COLO668 (cell line): ENCODE results near the gene NDUFAF2.
"Not testable (repeated sequence)": the region's sequence is repeated elsewhere in the genome, so short reads cannot be mapped to it uniquely, and the experiment has no call there.

Experiments used
- DNase-seq: peaks from one replicate; lab custom pipeline; 2025; ENCODE audit not compliant: unreplicated experiment; lab: John Stamatoyannopoulos, UW

The NDUFAF2 gene

GRCh38 chr5:61047346-61047745, 102.3 kb downstream of the NDUFAF2 start:
- DNase-seq = no peak

GRCh38 chr5:61048534-61048933, 103.5 kb downstream of the NDUFAF2 start:
- DNase-seq = no peak

- DNase-seq = no peak
These were observed 105.3 kb downstream of the NDUFAF2 start for GRCh38 chr5:61050292-61050691.

DNA sequence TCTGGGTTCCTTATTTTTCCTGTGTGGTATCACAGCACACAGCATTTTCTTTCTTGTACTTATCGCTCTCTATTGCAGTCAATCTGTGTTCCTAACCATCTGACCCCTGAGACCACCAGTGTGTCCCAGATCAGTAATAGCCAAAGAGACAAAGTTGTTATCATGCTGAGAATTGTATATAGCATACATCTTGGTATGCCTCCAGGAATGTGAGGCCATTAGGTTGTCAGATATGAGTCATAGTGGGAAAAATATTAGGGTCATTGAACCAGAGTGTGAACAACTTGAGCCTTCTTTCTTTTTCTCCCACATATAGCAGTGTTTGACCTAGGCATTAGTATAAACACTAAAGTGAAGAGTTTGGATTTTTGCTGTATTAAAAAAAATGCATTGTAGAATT, 106.3 kb downstream of the NDUFAF2 start:
- DNase-seq = no peak

- no peak for DNase-seq
These were observed 107.9 kb downstream of the NDUFAF2 start for GRCh38 chr5:61052882-61053281.

DNA sequence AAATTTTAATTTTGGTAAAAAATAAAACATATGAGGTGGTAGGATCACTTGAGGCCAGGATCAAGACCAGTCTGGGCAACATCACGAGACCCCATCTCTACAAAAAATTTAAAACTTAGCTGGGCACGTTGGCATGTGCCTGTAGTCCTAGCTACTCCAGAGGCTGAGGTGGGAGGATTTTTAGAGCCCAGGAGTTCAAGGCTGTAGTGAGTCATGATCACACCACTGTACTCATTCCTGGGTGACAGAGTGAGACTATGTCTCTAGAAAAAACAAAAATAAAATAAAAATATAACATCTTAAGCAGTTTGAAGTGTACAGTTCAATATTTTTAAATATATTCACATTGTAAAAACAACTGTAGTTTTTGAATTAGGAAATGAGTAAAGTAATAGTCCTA, 108.9 kb downstream of the NDUFAF2 start:
- DNase-seq = no peak

GRCh38 chr5:61055434-61056006, 110.5 kb downstream of the NDUFAF2 start:
- DNase-seq = no peak

DNA sequence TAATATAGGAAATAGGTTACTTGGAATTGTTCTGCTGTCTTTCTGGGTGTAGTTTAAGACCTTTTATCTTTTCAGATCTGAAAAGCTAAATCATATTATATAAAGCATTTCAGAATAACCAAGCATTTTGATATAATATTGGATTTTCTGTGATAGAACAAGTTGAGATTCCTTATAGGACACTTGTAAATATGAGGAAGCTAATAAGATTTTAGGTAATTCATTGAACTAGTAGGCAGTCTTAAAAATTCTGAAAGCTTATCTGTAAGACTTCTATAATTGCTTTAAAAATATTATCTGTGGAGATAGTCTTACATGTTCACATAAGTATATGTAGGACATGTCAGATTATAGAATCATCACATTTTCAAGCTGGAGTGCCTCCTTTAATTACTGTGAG, 114.5 kb downstream of the NDUFAF2 start:
- DNase-seq = no peak

DNA sequence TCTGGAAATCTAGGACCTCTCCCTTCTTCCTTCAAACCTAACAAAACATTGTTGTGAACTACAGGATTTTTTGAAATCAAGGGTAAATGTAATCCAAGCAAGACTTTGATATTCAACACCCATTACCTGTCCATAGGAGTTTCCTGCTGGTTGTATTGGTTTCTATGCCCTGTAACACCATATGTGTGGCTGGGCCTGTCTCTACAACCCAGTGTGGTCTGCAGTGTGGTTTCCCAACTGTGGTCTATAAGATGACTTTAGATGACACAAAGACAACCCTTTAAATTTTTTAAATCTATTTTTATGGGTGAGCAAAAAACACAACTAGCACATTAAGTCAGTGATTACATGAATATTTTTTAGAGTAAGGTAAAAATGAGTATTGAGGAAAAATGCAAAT, 124.1 kb downstream of the NDUFAF2 start:
- DNase-seq = no peak

DNA sequence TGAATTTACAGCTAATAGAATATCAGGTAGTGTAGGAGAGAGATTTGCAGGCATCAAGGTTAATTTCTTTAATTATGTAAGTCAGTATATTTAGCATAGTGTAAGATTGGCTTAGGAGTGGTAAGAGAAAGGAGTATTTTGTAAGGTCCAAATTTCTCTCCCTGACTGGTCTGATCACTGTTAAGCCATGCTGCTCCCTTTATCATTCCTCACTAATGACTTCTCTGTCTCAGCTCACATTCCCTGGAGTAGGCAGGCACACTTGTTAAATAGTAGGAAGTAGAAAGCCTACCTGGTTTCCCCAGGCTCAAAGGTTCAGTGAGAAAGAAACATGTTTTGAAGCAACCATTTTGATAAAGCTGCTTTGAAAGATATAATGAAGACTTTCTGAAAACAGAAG, 126.5 kb downstream of the NDUFAF2 start:
- no peak for DNase-seq

GRCh38 chr5:61076626-61077025, 131.6 kb downstream of the NDUFAF2 start:
- DNase-seq = no peak

DNA sequence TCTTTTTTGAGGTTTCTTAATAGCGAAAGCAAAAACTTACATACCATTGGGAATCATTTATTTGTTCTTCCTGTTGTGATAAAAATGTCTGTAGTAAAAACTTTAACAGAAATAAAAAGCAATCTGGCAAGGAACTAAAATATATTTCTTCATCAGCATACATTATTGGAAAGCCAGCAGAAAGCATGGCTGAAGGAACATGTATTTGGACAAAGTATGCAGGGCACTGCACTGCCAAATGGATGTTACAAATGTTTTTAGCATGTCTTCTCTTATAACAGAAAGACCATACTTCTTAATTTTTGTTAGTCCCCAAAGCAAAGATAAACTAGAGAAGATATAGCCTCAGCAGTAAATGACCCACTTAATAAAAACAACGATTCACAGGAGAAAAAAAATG, 136.7 kb downstream of the NDUFAF2 start:
- DNase-seq = no peak

GRCh38 chr5:61082516-61083280, 137.7 kb downstream of the NDUFAF2 start:
- no peak for DNase-seq

DNA sequence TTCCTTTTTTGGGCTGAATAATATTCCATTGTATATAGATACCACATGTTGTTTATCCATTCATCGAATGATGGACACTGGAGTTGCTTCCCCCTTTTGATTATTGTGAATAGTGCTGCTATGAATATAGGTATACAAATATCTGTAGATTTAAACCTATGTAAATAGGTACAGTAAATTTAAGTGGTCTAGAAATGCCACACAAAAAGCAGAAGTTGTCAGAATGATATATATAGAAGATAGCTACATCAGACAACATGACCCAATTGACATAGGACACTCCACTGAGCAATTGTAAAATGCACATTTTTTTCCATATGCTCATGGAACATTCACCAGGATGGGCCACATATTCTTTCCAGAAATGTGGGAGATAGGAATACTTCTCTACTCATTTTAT, 139.7 kb downstream of the NDUFAF2 start:
- DNase-seq = no peak

GRCh38 chr5:61085885-61086284, 140.9 kb downstream of the NDUFAF2 start:
- no peak for DNase-seq

DNA sequence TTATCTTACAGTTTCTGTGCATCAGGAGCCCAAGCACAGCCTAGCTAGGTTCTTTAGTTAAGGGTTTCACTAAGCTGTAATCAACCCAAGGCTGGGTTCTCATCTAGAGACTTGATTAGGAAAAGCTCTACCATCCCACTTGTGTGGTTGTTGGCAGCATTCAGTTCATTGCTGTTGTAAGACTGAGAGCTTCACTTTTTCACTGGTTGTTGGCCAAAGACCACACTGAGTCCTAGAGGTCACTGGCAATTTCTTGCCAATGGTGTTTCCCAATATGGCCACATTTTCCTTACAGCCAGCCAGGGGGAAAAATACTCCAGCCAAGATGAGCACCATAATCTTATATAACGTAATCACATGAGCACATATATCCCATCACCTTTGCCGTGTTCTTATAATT, 142.9 kb downstream of the NDUFAF2 start:
- no peak for DNase-seq

DNA sequence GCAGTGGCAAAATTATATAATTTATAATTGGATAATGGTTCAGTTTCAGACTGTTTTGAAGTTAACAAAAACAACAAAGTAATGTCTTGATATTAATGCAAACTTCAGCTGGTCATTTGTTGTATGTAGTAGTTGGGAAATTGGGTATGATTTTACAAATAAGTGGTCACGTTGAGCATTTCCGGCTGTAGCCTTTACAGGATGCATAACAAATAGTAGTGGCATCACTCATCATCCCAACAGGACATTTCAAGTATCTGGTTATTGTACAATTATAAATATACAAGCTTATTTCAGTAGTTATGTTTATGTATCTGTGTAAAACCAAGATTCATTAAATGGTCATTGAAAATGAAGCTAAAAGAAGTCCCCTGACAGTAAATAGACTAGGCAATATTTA, 144.3 kb downstream of the NDUFAF2 start:
- DNase-seq = no peak

- DNase-seq = not testable (repeated sequence)
These were observed 148.2 kb downstream of the NDUFAF2 start for GRCh38 chr5:61093046-61093771.

DNA sequence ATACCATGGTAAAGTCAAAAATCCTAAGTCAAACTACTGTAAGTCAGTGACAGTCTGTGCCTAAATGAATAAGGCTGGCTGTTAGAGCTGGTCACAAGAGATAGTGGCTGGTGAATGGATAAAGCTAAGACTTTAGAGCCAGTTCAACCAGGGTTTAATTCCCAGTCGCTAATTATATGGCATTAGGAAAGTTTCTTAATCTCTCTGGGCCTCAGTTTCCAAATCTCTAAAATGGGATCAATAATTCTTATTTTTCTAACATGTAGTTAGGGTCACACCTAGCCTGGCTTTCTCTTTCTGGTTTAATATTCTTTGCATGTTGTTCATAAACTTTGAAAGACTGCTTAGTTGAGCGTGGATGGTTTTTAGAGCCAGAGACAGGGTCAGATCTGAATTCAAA, 152.5 kb downstream of the NDUFAF2 start:
- no peak for DNase-seq

DNA sequence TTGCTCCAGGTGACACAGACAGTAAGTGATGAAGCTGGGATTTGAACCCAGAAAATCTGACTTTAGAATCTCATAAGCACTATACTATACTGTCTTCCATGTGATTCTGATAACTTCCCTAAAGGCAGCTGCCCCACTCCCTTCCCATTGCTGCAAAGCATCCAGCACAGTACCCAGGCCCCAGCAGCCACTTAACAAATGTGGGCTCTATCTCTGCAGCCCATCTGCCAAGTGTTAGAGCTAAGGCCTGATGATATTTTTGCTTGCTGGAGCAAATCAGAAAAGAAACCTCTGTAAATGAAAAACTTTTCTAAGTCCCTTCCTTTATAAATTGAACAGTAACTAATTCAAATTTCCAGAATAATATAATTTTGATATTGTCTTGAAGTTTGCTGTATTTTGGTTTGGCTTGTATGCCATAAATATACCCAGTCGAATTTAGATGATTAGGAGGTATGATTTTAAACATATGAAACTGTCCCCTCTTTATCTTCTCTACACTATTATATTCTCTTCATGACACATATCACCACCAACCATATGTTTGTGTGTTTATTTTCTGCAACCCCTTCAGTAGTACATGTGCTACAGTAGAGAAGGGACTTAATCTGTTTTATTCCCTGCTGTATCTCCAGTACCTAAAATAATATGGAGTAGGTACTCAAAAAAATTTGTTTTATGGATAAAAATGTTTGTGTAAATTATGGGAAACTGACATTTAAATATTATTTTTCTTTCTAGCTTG, 153.4 kb downstream of the NDUFAF2 start:
- no peak for DNase-seq

DNA sequence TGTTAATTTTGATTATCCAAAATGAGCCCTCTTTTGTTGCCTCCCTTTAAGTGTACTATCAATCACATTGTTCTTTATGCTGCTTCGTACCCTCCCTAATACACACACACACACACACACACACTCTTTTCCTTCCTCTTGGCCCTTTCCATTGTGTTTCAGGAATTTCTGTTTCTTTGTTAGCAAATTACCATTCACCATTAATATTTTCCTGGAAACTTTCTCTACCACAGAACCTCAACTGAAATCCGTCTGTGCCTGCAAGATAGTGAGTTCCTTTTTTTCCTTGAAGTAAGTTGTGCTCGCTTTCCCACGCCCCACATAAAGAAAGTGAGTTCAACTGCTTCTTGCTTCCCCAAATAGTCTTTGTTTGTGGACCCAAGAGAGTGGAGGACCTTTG, 155.4 kb downstream of the NDUFAF2 start:
- DNase-seq = no peak

DNA sequence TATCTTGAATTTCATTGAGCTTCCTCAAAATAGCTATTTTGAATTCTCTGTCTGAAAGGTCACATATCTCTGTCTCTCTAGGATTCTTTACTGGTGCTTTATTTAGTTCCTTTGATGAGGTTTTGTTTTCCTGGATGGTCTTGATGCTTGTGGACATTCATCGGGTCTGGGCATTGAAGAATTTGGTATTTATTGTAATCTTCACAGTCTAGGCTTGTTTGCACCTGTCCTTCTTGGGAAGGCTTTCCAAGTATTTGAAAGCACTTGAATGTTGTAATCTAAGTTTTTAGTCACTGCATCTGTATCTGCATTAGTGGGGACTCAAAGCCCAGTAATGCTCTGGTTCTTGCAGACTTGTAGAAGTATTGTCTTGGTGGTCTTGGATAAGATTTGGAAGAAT, 169.4 kb downstream of the NDUFAF2 start:
- no peak for DNase-seq
